PFSK-1 (cell line): ENCODE results near the gene FLNC.

Source experiments
- FOXP2 ChIP-seq: optimal IDR thresholded peaks from 2 replicates; pipeline ENCODE3; 2011; ENCODE audit warnings: borderline replicate concordance, control low read depth, inconsistent platforms; ENCODE audit not compliant: insufficient read depth; ENCODE audit errors: extremely low read length, extremely low read depth
- POLR2AphosphoS5 ChIP-seq: IDR thresholded peaks from 2 replicates; pipeline ENCODE4 v1.6.1; 2012; ENCODE audit warnings: low read depth, mild to moderate bottlenecking, control low read depth, low read length, moderate library complexity
- SIN3A ChIP-seq: IDR thresholded peaks from 2 replicates; pipeline ENCODE4 v1.6.1; 2012; ENCODE audit warnings: mild to moderate bottlenecking, low read length, moderate library complexity, borderline replicate concordance; ENCODE audit not compliant: insufficient read depth
- TAF1 ChIP-seq: IDR thresholded peaks from 2 replicates; pipeline ENCODE4 v1.6.1; 2012; ENCODE audit warnings: low read length, control low read depth, borderline replicate concordance; ENCODE audit not compliant: insufficient read depth
- TF ChIP-seq, protein P1 (sequence below), 2 experiments: IDR thresholded peaks; 2 replicates each; pipeline versions ENCODE4 v1.6.1 to v1.8.0; 2011 to 2012; ENCODE audit warnings: low read depth in 2 of 2, low read length in 2 of 2, control low read depth in 1 of 2, inconsistent platforms in 1 of 2, mild to moderate bottlenecking in 1 of 2, moderate library complexity in 1 of 2; ENCODE audit not compliant: insufficient read depth in 1 of 2

FLNC gene

DNA sequence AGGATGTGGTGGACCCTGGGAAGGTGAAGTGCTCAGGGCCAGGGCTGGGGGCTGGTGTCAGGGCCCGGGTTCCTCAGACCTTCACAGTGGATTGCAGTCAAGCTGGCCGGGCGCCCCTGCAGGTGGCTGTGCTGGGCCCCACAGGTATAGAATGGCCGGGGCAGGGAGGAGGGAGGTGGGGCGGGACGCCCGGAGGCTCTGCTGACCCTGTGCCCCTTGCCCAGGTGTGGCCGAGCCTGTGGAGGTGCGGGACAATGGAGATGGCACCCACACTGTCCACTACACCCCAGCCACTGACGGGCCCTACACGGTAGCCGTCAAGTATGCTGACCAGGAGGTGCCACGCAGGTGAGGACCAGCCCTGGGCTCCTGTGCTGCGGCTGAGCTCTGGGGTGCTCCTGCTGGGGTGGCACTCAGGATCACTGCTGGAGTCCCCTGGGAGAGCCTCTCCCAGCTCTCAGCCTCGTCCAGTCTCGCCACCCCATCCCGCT is 17.6 kb downstream of the FLNC start:
- no peak for TF ChIP-seq FOXP2
- no peak for TF ChIP-seq POLR2AphosphoS5
- no peak for TF ChIP-seq TAF1
- TF ChIP-seq, protein P1, sequence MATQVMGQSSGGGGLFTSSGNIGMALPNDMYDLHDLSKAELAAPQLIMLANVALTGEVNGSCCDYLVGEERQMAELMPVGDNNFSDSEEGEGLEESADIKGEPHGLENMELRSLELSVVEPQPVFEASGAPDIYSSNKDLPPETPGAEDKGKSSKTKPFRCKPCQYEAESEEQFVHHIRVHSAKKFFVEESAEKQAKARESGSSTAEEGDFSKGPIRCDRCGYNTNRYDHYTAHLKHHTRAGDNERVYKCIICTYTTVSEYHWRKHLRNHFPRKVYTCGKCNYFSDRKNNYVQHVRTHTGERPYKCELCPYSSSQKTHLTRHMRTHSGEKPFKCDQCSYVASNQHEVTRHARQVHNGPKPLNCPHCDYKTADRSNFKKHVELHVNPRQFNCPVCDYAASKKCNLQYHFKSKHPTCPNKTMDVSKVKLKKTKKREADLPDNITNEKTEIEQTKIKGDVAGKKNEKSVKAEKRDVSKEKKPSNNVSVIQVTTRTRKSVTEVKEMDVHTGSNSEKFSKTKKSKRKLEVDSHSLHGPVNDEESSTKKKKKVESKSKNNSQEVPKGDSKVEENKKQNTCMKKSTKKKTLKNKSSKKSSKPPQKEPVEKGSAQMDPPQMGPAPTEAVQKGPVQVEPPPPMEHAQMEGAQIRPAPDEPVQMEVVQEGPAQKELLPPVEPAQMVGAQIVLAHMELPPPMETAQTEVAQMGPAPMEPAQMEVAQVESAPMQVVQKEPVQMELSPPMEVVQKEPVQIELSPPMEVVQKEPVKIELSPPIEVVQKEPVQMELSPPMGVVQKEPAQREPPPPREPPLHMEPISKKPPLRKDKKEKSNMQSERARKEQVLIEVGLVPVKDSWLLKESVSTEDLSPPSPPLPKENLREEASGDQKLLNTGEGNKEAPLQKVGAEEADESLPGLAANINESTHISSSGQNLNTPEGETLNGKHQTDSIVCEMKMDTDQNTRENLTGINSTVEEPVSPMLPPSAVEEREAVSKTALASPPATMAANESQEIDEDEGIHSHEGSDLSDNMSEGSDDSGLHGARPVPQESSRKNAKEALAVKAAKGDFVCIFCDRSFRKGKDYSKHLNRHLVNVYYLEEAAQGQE (IDR thresholded peaks at IDR 0.05; ENCODE audit: insufficient read depth in 1 of 2, low read depth in 2 of 2, low read length in 2 of 2): no peak
- no peak for TF ChIP-seq SIN3A

DNA sequence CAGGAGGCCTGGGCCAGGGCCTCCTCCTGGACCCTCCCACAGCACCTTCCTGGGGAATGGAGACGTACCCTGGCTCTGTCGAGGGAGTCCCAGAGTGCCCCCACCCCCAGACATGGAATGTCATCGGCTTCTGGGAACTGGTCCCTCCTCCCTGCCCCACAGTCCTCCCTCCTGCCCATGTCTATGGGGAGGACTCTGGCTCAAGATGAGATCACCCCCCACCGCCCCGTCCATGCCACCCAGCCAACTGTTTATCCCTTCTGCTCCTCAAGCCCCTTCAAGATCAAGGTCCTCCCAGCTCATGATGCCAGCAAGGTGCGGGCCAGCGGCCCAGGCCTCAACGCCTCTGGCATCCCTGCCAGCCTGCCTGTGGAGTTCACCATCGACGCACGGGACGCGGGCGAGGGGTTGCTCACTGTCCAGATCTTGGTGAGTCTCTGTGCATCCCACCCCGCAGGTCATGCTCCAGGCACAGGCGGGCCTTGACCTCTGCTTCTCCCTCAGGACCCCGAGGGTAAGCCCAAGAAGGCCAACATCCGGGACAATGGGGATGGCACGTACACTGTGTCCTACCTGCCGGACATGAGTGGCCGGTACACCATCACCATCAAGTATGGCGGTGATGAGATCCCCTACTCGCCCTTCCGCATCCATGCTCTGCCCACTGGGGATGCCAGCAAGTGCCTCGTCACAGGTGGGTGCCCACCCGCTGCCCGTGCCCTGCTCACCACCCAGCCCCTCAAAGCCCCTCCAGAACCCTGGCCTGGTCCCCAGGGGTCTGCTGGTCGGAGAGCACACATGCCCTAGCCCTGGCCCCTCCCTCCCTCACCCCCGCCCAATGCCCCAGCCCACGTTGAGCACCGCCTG is 18.3 kb downstream of the FLNC start:
- TF ChIP-seq POLR2AphosphoS5: no peak

DNA sequence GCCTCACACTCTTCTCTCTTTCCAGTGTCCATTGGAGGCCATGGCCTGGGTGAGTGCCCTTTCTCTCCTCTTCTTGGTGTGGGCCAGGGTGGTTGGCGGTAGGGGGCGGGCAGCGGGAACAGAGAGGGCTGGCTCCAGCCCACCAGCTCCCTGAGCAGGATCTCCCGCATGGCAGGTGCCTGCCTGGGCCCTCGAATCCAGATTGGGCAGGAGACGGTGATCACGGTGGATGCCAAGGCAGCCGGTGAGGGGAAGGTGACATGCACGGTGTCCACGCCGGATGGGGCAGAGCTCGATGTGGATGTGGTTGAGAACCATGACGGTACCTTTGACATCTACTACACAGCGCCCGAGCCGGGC is 18.9 kb downstream of the FLNC start:
- TF ChIP-seq FOXP2 (no peak), SIN3A (no peak), POLR2AphosphoS5 (no peak), TAF1 (no peak)
- TF ChIP-seq, protein P1 (IDR thresholded peaks at IDR 0.05; ENCODE audit: insufficient read depth in 1 of 2, low read depth in 2 of 2, low read length in 2 of 2): no peak

DNA sequence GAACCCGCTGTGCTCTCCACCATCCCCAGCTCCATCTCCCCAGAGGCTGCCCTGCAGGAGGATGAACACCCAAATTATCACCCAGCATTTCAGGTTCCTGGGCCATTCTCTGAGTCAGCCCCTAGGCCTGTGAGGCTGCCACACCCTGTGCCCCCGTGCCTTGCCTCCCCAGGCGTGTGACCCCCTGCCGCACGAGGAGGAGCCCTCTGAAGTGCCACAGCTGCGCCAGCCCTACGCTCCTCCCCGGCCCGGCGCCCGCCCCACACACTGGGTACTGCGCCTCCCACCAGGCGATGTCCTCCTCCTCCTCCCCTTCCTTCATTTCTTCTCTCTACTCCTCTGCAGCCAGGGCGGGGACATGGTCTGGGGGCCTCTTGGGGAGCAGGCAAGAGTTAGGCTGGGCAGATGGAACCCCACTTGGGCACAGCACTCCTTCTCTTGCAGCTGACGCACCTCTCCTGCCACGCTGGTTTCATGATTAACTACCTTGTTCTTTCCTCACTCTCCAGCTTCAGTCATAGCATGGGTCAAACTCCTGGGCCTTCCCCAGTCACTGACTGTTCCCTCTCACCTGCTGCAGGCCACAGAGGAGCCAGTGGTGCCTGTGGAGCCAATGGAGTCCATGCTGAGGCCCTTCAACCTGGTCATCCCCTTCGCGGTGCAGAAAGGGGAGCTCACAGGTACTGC is 19.7 kb downstream of the FLNC start:
- TF ChIP-seq, protein P1 (IDR thresholded peaks at IDR 0.05; ENCODE audit: insufficient read depth in 1 of 2, low read depth in 2 of 2, low read length in 2 of 2): no peak
- no peak for TF ChIP-seq SIN3A
- TF ChIP-seq FOXP2: no peak
- no peak for TF ChIP-seq TAF1
- no peak for TF ChIP-seq POLR2AphosphoS5

DNA sequence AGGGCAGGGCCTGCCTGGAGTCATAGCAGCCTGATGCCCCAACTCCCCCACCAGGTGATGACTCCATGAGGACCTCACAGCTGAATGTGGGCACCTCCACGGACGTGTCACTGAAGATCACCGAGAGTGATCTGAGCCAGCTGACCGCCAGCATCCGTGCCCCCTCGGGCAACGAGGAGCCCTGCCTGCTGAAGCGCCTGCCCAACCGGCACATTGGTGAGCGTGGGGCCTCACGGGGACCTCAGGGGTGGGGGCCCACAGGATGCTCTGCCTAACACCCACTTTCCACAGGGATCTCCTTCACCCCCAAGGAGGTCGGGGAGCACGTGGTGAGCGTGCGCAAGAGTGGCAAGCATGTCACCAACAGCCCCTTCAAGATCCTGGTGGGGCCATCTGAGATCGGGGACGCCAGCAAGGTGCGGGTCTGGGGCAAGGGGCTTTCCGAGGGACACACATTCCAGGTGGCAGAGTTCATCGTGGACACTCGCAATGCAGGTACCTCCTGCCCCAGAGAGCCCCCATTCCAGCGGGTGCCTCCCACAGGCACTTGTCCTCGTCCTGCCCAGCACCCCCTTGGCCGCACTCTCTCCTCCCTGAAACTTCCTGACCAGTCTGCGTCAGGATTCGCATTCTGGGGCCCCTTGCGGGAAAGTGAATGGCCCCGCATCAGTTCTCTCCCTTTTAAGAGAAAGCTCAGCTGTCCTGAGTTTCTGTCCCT is 22.5 kb downstream of the FLNC start:
- no peak for TF ChIP-seq TAF1

DNA sequence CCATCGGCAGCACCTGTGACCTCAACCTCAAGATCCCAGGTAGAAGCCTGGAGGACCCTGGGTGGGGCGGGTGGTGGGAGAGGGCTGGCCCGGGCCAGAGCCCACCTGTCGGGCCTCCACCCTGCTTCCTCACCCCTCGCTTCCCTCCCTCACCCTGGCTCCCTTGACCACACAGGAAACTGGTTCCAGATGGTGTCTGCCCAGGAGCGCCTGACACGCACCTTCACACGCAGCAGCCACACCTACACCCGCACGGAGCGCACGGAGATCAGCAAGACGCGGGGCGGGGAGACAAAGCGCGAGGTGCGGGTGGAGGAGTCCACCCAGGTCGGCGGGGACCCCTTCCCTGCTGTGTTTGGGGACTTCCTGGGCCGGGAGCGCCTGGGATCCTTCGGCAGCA is 23.6 kb downstream of the FLNC start:
- TF ChIP-seq POLR2AphosphoS5 (no peak), TAF1 (no peak), FOXP2 (no peak)
